Hepatocyte (in vitro differentiated cells): ENCODE measurements around the gene LST1.

ENCODE experiments used
- EZH2 ChIP-seq: fragments of 200-600 bp; sonication (generic); IDR thresholded peaks from 2 replicates; pipeline ENCODE4 v1.6.1; 2016; ENCODE audit warnings: antibody characterized with exemption, mild to moderate bottlenecking, borderline replicate concordance
- TF ChIP-seq, protein P1 (sequence below): fragments of 200-600 bp; sonication (generic); IDR thresholded peaks from 2 replicates; pipeline ENCODE4 v1.5.1; 2016; ENCODE audit warnings: antibody characterized with exemption, mild to moderate bottlenecking; ENCODE audit not compliant: poor library complexity

DNA sequence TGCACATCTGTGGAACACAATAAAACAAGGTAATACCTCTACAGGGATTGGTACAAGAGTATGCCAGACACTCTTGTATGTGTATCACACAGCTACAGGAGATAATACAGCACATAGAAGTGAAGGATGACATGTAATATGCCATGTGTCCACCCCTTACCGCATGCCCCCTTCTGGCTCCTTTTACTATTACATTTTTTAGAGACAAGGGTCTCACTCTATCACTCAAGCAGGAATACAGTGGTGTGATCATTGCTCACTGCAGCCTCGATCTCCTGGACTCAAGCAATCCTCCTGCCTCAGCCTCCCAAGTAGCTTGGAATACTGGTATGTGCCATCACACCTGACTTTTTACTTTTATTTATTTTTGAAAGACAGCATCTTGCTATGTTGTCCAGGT is 10.9 kb downstream of the LST1 start:
- TF ChIP-seq, protein P1, sequence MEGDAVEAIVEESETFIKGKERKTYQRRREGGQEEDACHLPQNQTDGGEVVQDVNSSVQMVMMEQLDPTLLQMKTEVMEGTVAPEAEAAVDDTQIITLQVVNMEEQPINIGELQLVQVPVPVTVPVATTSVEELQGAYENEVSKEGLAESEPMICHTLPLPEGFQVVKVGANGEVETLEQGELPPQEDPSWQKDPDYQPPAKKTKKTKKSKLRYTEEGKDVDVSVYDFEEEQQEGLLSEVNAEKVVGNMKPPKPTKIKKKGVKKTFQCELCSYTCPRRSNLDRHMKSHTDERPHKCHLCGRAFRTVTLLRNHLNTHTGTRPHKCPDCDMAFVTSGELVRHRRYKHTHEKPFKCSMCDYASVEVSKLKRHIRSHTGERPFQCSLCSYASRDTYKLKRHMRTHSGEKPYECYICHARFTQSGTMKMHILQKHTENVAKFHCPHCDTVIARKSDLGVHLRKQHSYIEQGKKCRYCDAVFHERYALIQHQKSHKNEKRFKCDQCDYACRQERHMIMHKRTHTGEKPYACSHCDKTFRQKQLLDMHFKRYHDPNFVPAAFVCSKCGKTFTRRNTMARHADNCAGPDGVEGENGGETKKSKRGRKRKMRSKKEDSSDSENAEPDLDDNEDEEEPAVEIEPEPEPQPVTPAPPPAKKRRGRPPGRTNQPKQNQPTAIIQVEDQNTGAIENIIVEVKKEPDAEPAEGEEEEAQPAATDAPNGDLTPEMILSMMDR, result peak; percentile 21
- TF ChIP-seq EZH2, result no peak
